C4-2B (cell line): ENCODE measurements around the gene CFAP251.
"Not testable (repeated sequence)": the region's sequence is repeated elsewhere in the genome, so short reads cannot be mapped to it uniquely, and the experiment has no call there.

Experiments used
- H3K27ac ChIP-seq: fragments of 450-650 bp; 2 replicates; pipeline ENCODE4 v1.5.1; 2017
- CTCF ChIP-seq: fragments of 450-650 bp; conservative IDR thresholded peaks from 2 replicates; pipeline ENCODE4 v1.5.1; 2017; ENCODE audit warnings: mild to moderate bottlenecking
- ZFX ChIP-seq: fragments of 450-650 bp; IDR thresholded peaks from 2 replicates; pipeline ENCODE4 v1.6.1; 2017

CFAP251 gene

GRCh38 chr12:121986489-121987245 is 68.3 kb downstream of the CFAP251 start:
- no peak overlapping the region for H3K27ac ChIP-seq
- TF ChIP-seq ZFX, result no peak

- not testable (repeated sequence) for H3K27ac ChIP-seq
These were observed 70.1 kb downstream of the CFAP251 start for GRCh38 chr12:121988519-121988918.

GRCh38 chr12:121989276-121990113 is 71.1 kb downstream of the CFAP251 start:
- H3K27ac ChIP-seq, result no peak overlapping the region; the same call in 1 of the 2 replicates

GRCh38 chr12:121990114-121990647 is 71.8 kb downstream of the CFAP251 start:
- no peak overlapping the region; the same call in 1 of the 2 replicates for H3K27ac ChIP-seq
- TF ChIP-seq CTCF (no peak), ZFX (no peak)

More at GRCh38 chr12:121989276-121990113, 71.1 kb downstream of the CFAP251 start:
- TF ChIP-seq CTCF (no peak), ZFX (no peak)

- TF ChIP-seq CTCF (no peak), ZFX (no peak)
- H3K27ac ChIP-seq, result no peak overlapping the region
These were observed 72.6 kb downstream of the CFAP251 start for GRCh38 chr12:121990692-121991603.

GRCh38 chr12:121992059-121992879 is 73.9 kb downstream of the CFAP251 start:
- H3K27ac ChIP-seq, result no peak overlapping the region
- no peak for TF ChIP-seq ZFX
- no peak for TF ChIP-seq CTCF

- no peak overlapping the region for H3K27ac ChIP-seq
These were observed 77.9 kb downstream of the CFAP251 start for GRCh38 chr12:121996050-121996944.

More at GRCh38 chr12:121996050-121996944, 77.9 kb downstream of the CFAP251 start:
- TF ChIP-seq CTCF (no peak), ZFX (no peak)
